Measurements from ENCODE around the gene SSBP3. TPM values are rescaled to one million over a fixed set of nuclear protein-coding genes. Genes with fewer than 3 reads are reported as not detected.

The SSBP3 gene
- total RNA-seq, 3 donors from 2014 or later (not counting 1 experiment from before 2014, with no cell fraction given), result 162 to 224 (median 164) TPM

DNA sequence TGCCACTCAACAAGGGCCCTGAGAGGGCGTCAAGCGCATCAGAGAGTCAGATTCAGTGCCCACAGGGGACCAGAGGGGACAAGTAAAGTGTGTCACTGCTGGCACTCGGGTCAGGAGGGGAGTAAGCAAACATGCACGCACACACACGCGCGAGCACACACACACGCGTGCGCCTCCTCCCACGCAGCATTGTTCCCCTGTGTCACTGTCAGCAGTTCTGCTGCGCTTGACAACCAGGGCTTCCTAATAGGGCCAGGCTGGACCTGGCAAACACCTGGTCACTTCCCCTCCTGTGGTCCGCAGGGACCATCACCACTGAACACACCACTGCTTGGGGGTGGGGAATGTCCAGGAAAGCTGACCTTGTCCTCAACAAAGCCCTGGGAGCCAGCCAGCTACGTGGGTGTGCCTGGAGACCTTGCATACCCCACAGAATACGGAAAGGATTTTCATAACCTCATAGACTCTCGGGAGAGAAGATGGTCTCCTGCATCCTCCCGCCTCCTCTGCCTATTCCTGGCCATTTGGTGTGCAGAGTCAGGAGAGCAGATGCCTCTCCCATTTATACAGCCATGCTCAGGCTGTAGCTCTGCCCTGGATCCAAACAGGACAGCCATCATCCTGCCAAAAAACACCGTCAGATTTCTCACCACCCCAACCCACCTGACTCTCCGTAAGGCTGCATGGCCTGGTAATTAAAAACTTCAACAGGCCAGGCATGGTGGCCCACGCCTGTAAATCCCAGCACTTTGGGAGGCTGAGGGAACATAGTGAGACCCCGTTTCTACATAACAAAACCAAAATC is 73.2 kb downstream of the SSBP3 start:
- Histone ChIP-seq H3K27me3 (ENCODE audit: control insufficient read depth, insufficient read depth, low read length) (no peaks in the 10 kb centered on the region), H3K4me3 (ENCODE audit: low read length) (no peak overlapping the region), H3K27ac (ENCODE audit: low read length) (no peak overlapping the region), H3K36me3 (ENCODE audit: control insufficient read depth, insufficient read depth, low read length) (no peaks in the 10 kb centered on the region), H3K4me1 (ENCODE audit: control insufficient read depth, insufficient read depth, low read length) (peaks cover 55% of the 10 kb centered on the region), H3K9me3 (ENCODE audit: control insufficient read depth, insufficient read depth, low read length) (no peaks in the 10 kb centered on the region)
- Mint-ChIP-seq H3K4me3 (no peak overlapping the region), H3K9me3 (no peaks in the 10 kb centered on the region), H3K36me3 (no peaks in the 10 kb centered on the region), H3K27me3 (ENCODE audit: low read depth in 2 of 2) (no peaks in the 10 kb centered on the region), H3K27ac (peak overlapping the region; percentile 60 to 85), H3K4me1 (peaks cover 76 to 91% of the 10 kb centered on the region in 2 donors)
- 89% methylated on average over 21 of the region's 21 CpGs for WGBS (ENCODE audit: insufficient coverage)
- ATAC-seq (no peak), DNase-seq (no peak)
- TF ChIP-seq, protein P1, sequence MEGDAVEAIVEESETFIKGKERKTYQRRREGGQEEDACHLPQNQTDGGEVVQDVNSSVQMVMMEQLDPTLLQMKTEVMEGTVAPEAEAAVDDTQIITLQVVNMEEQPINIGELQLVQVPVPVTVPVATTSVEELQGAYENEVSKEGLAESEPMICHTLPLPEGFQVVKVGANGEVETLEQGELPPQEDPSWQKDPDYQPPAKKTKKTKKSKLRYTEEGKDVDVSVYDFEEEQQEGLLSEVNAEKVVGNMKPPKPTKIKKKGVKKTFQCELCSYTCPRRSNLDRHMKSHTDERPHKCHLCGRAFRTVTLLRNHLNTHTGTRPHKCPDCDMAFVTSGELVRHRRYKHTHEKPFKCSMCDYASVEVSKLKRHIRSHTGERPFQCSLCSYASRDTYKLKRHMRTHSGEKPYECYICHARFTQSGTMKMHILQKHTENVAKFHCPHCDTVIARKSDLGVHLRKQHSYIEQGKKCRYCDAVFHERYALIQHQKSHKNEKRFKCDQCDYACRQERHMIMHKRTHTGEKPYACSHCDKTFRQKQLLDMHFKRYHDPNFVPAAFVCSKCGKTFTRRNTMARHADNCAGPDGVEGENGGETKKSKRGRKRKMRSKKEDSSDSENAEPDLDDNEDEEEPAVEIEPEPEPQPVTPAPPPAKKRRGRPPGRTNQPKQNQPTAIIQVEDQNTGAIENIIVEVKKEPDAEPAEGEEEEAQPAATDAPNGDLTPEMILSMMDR (IDR thresholded peaks at IDR 0.05), result no peak
- intact Hi-C loops (cut with micrococcal nuclease), result no loop called here

DNA sequence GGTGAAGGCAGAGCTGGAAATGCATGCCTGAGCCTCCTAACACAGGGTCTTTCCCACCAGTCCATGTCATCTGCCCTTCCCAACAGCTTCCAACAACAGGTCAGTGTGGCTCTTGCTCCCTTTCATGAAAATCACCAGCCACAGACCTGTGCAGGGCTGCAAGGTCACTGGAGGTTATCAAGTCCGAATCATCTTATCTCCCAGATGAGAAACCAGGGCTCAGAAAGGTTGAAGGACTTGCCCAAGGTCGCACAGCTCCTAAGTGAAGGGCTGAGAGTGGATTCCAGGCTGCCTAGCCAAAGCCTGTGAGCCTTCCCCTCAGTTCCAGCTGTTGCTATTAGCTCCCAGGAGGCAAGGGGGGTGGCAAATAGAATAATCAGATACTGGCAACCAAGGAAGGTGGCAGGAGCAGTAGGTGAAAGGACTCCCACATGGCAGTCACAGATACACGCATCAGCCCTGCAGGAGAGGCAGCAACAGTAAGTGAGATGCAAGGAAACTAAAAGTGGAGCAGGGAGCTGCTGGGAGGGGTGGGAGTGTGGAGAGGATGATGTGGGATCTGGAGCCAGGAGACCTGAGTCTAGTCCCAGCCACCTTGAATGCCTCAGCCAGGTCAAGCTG is 74.2 kb downstream of the SSBP3 start:
- H3K4me1 ChIP-seq (ENCODE audit: control insufficient read depth, insufficient read depth, low read length), result peaks cover 53% of the 10 kb centered on the region
- no peaks in the 10 kb centered on the region for H3K27me3 ChIP-seq (ENCODE audit: control insufficient read depth, insufficient read depth, low read length)
- intact Hi-C loops (cut with micrococcal nuclease), result no loop called here
- WGBS (ENCODE audit: insufficient coverage), result 97% methylated on average over 3 of the region's 3 CpGs
- H3K27ac ChIP-seq (ENCODE audit: low read length), result no peak overlapping the region
- H3K4me3 Mint-ChIP-seq, result peak overlapping the region; percentile 50
- H3K9me3 Mint-ChIP-seq, result no peaks in the 10 kb centered on the region
- H3K27ac Mint-ChIP-seq, result peak overlapping the region; percentile 72 to 85
- no peaks in the 10 kb centered on the region for H3K36me3 ChIP-seq (ENCODE audit: control insufficient read depth, insufficient read depth, low read length)
- ATAC-seq, result no peak
- TF ChIP-seq, protein P1 (IDR thresholded peaks at IDR 0.05), result no peak
- no peaks in the 10 kb centered on the region for H3K9me3 ChIP-seq (ENCODE audit: control insufficient read depth, insufficient read depth, low read length)
- H3K4me3 ChIP-seq (ENCODE audit: low read length), result no peak overlapping the region
- no peak for DNase-seq
- no peaks in the 10 kb centered on the region for H3K36me3 Mint-ChIP-seq
- no peaks in the 10 kb centered on the region for H3K27me3 Mint-ChIP-seq (ENCODE audit: low read depth in 2 of 2)
- peaks cover 82 to 97% of the 10 kb centered on the region in 2 donors for H3K4me1 Mint-ChIP-seq

DNA sequence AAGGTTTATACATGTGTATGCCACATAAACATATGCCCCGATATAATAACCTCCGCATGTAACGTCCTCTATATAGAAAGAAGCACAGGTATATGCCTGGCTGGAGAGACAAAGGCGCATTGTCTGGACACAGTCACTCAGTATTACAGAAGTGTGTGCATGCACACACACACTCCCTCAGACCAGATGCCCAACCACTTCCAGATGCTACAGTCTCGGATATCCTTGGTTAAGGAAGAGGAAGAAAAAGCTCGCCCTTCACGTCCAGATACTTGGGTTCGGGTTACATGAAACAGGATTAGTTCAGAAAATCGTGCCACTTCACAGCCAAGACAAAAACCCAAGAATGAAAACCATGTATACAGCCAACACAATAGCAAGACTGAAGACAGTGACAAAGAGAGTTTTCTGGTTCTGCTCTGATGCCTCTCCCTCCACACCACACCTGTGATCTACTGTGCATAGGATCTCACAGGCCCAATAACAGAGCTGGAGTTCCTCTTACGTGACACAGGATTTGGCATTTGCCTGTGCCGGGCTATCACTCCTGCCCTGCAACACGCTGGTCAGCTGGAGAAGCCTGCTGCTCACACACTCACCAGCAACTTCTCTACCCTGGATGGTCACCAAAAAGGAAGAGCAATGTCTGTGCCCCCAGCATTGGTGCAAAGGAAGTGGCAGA is 75.0 kb downstream of the SSBP3 start:
- Histone ChIP-seq H3K27ac (ENCODE audit: low read length) (no peak overlapping the region), H3K9me3 (ENCODE audit: control insufficient read depth, insufficient read depth, low read length) (no peaks in the 10 kb centered on the region), H3K4me1 (ENCODE audit: control insufficient read depth, insufficient read depth, low read length) (peaks cover 47% of the 10 kb centered on the region), H3K27me3 (ENCODE audit: control insufficient read depth, insufficient read depth, low read length) (no peaks in the 10 kb centered on the region), H3K36me3 (ENCODE audit: control insufficient read depth, insufficient read depth, low read length) (no peaks in the 10 kb centered on the region), H3K4me3 (ENCODE audit: low read length) (no peak overlapping the region)
- DNase-seq (no peak), ATAC-seq (peak in 1 of 3 donors; percentile 39)
- Mint-ChIP-seq H3K9me3 (no peaks in the 10 kb centered on the region), H3K36me3 (no peaks in the 10 kb centered on the region), H3K4me3 (peak overlapping the region; percentile 50), H3K27ac (peak overlapping the region; percentile 72 to 85), H3K27me3 (ENCODE audit: low read depth in 2 of 2) (no peaks in the 10 kb centered on the region), H3K4me1 (peaks cover 83 to 97% of the 10 kb centered on the region in 2 donors)
- TF ChIP-seq, protein P1 (IDR thresholded peaks at IDR 0.05), result no peak
- intact Hi-C loops (cut with micrococcal nuclease), result no loop called here
- WGBS (ENCODE audit: insufficient coverage), result 82% methylated on average over 11 of the region's 12 CpGs

Measured in natural killer cell (primary cell).